NCI-H1092 treated with DMSO at 0.1 percent for 48 hours (cell line): Measurements from ENCODE around the gene BEGAIN.

Source experiments
- DNase-seq: peaks from one replicate; lab custom pipeline; 2025; lab: John Stamatoyannopoulos, UW

BEGAIN gene

GRCh38 chr14:100615736-100616695 lies 28.8 kb upstream of the BEGAIN start:
- no peak for DNase-seq

GRCh38 chr14:100614803-100615202 lies 27.6 kb upstream of the BEGAIN start:
- no peak for DNase-seq

GRCh38 chr14:100612986-100613385 lies 25.8 kb upstream of the BEGAIN start:
- no peak for DNase-seq

GRCh38 chr14:100611811-100612480 lies 24.7 kb upstream of the BEGAIN start:
- no peak for DNase-seq

GRCh38 chr14:100610511-100611217 lies 23.4 kb upstream of the BEGAIN start:
- no peak for DNase-seq

- DNase-seq, result no peak
Observed at GRCh38 chr14:100609941-100610391, 22.7 kb upstream of the BEGAIN start.

- no peak for DNase-seq
Observed at GRCh38 chr14:100609331-100609870, 22.2 kb upstream of the BEGAIN start.

GRCh38 chr14:100608586-100609330 lies 21.5 kb upstream of the BEGAIN start:
- DNase-seq, result no peak

- no peak for DNase-seq
Observed at GRCh38 chr14:100608064-100608463, 20.8 kb upstream of the BEGAIN start.

- DNase-seq, result no peak
Observed at GRCh38 chr14:100607611-100607956, 20.4 kb upstream of the BEGAIN start.

GRCh38 chr14:100606687-100607610 lies 19.7 kb upstream of the BEGAIN start:
- DNase-seq, result no peak

- no peak for DNase-seq
Observed at GRCh38 chr14:100605706-100606686, 18.8 kb upstream of the BEGAIN start.

GRCh38 chr14:100605230-100605629 lies 18.0 kb upstream of the BEGAIN start:
- DNase-seq, result no peak

- no peak for DNase-seq
Observed at GRCh38 chr14:100604709-100605108, 17.5 kb upstream of the BEGAIN start.

GRCh38 chr14:100604121-100604501 lies 16.9 kb upstream of the BEGAIN start:
- DNase-seq, result no peak

- DNase-seq, result no peak
Observed at GRCh38 chr14:100603341-100604120, 16.3 kb upstream of the BEGAIN start.

GRCh38 chr14:100602621-100603230 lies 15.5 kb upstream of the BEGAIN start:
- DNase-seq, result no peak

GRCh38 chr14:100601914-100602313 lies 14.7 kb upstream of the BEGAIN start:
- DNase-seq, result no peak
